ENCODE data around the gene RPL28. TPM values are rescaled to one million over a fixed set of nuclear protein-coding genes. Genes with fewer than 3 reads are reported as not detected.

The RPL28 gene
- total and polyA plus RNA-seq, 2 of the 13 experiments (the other 11 are each of a cell fraction or from before 2014, with no cell fraction given), result 105 to 420 TPM

DNA sequence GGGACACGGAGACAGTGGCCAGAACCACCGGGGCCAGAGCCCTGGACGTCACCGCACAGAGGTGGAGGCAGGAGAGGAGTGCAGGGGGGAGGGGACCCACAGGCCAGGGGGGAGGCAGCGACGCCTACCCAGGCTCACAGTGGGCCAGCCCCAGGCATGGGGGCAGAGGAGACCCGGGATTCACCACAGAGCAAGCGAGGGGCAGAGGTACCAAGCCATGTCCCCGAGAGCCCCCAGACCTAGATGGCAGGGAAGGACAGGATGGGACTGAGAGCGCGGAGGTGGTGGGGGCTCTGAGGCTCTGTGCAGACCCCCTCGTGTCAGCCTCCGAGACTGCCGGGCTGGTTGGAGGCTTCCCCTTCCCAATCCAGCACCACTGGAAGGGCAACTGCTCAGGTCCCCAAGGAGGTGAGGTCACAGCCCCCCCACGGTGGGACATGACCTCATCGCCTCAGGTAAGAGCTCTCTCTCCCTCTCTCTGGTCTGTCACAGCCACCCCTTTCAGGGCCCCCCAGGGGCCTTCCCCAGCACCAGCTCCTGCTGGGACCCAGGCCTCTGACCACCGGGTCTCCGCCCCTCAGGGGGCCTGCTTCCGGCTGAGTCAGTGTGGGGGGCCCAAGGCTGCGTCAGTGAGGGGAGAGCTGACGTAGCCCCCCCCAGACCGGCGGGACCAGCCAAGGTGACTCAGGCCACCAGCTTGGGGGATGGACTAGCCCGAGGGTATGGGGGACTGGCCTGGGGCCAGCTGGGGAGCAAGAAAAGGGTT lies 13.2 kb upstream of the RPL28 start (continued):
- TF ChIP-seq, protein P1, sequence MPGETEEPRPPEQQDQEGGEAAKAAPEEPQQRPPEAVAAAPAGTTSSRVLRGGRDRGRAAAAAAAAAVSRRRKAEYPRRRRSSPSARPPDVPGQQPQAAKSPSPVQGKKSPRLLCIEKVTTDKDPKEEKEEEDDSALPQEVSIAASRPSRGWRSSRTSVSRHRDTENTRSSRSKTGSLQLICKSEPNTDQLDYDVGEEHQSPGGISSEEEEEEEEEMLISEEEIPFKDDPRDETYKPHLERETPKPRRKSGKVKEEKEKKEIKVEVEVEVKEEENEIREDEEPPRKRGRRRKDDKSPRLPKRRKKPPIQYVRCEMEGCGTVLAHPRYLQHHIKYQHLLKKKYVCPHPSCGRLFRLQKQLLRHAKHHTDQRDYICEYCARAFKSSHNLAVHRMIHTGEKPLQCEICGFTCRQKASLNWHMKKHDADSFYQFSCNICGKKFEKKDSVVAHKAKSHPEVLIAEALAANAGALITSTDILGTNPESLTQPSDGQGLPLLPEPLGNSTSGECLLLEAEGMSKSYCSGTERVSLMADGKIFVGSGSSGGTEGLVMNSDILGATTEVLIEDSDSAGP (CRISPR knock-in tag; IDR thresholded peaks at IDR 0.05; ENCODE audit: borderline replicate concordance), result no peak
- TF ChIP-seq TMF1 (CRISPR knock-in tag; IDR thresholded peaks at IDR 0.05; ENCODE audit: low read depth) (no peak), MED8 (CRISPR knock-in tag; IDR thresholded peaks at IDR 0.05; ENCODE audit: insufficient replicate concordance) (no peak), ZNF556 (CRISPR knock-in tag; IDR thresholded peaks at IDR 0.05; ENCODE audit: borderline replicate concordance) (no peak), CC2D1A (CRISPR knock-in tag; IDR thresholded peaks at IDR 0.05) (no peak), ZNF776 (CRISPR knock-in tag; IDR thresholded peaks at IDR 0.05) (no peak), NPAS2 (CRISPR knock-in tag; IDR thresholded peaks at IDR 0.05; ENCODE audit: borderline replicate concordance) (no peak), YEATS2 (CRISPR knock-in tag; IDR thresholded peaks at IDR 0.05; ENCODE audit: borderline replicate concordance) (no peak), ARNT2 (CRISPR knock-in tag; IDR thresholded peaks at IDR 0.05; ENCODE audit: low read depth) (no peak), FOXM1 (CRISPR knock-in tag; IDR thresholded peaks at IDR 0.05) (no peak), AGO1 (IDR thresholded peaks at IDR 0.05; ENCODE audit: low read depth, low read length, poor library complexity, severe bottlenecking) (no peak), KDM4B (CRISPR knock-in tag; IDR thresholded peaks at IDR 0.05) (no peak), SAP130 (CRISPR knock-in tag; IDR thresholded peaks at IDR 0.05; ENCODE audit: low read depth) (peak; percentile 32), ZNF33B (CRISPR knock-in tag; IDR thresholded peaks at IDR 0.05) (no peak), HOXD1 (CRISPR knock-in tag; IDR thresholded peaks at IDR 0.05) (no peak), PAF1 (CRISPR knock-in tag; IDR thresholded peaks at IDR 0.05) (no peak), ZFAT (CRISPR knock-in tag; conservative IDR thresholded peaks at IDR 0.05) (no peak), PAWR (CRISPR knock-in tag; IDR thresholded peaks at IDR 0.05; ENCODE audit: borderline replicate concordance) (no peak), EP300 (IDR thresholded peaks at IDR 0.05; ENCODE audit: low read depth in 2 of 2, low read length in 2 of 2) (peak in 1 of 2 experiments; percentile 32; a peak in 1 of 4 replicates), EP300 (CRISPR knock-in tag; IDR thresholded peaks at IDR 0.05; ENCODE audit: borderline replicate concordance) (no peak), ZNF841 (CRISPR knock-in tag; IDR thresholded peaks at IDR 0.05; ENCODE audit: borderline replicate concordance) (no peak)
- TF ChIP-seq, protein P2, sequence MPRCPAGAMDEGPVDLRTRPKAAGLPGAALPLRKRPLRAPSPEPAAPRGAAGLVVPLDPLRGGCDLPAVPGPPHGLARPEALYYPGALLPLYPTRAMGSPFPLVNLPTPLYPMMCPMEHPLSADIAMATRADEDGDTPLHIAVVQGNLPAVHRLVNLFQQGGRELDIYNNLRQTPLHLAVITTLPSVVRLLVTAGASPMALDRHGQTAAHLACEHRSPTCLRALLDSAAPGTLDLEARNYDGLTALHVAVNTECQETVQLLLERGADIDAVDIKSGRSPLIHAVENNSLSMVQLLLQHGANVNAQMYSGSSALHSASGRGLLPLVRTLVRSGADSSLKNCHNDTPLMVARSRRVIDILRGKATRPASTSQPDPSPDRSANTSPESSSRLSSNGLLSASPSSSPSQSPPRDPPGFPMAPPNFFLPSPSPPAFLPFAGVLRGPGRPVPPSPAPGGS (CRISPR knock-in tag; IDR thresholded peaks at IDR 0.05), result no peak
- TF ChIP-seq, protein P3, sequence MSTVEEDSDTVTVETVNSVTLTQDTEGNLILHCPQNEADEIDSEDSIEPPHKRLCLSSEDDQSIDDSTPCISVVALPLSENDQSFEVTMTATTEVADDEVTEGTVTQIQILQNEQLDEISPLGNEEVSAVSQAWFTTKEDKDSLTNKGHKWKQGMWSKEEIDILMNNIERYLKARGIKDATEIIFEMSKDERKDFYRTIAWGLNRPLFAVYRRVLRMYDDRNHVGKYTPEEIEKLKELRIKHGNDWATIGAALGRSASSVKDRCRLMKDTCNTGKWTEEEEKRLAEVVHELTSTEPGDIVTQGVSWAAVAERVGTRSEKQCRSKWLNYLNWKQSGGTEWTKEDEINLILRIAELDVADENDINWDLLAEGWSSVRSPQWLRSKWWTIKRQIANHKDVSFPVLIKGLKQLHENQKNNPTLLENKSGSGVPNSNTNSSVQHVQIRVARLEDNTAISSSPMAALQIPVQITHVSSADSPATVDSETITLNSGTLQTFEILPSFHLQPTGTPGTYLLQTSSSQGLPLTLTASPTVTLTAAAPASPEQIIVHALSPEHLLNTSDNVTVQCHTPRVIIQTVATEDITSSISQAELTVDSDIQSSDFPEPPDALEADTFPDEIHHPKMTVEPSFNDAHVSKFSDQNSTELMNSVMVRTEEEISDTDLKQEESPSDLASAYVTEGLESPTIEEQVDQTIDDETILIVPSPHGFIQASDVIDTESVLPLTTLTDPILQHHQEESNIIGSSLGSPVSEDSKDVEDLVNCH (CRISPR knock-in tag; IDR thresholded peaks at IDR 0.05), result no peak
- TF ChIP-seq, protein P4, sequence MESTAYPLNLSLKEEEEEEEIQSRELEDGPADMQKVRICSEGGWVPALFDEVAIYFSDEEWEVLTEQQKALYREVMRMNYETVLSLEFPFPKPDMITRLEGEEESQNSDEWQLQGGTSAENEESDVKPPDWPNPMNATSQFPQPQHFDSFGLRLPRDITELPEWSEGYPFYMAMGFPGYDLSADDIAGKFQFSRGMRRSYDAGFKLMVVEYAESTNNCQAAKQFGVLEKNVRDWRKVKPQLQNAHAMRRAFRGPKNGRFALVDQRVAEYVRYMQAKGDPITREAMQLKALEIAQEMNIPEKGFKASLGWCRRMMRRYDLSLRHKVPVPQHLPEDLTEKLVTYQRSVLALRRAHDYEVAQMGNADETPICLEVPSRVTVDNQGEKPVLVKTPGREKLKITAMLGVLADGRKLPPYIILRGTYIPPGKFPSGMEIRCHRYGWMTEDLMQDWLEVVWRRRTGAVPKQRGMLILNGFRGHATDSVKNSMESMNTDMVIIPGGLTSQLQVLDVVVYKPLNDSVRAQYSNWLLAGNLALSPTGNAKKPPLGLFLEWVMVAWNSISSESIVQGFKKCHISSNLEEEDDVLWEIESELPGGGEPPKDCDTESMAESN (CRISPR knock-in tag; conservative IDR thresholded peaks at IDR 0.05), result no peak

All from HepG2 (cell line).